Measurements from ENCODE around the gene EMX2. TPM values are rescaled to one million over a fixed set of nuclear protein-coding genes. Genes with fewer than 3 reads are reported as not detected.

The EMX2 gene
- total RNA-seq, 4 donors from 2014 or later: 0.25 to 0.28 TPM; not detected in 2

DNA sequence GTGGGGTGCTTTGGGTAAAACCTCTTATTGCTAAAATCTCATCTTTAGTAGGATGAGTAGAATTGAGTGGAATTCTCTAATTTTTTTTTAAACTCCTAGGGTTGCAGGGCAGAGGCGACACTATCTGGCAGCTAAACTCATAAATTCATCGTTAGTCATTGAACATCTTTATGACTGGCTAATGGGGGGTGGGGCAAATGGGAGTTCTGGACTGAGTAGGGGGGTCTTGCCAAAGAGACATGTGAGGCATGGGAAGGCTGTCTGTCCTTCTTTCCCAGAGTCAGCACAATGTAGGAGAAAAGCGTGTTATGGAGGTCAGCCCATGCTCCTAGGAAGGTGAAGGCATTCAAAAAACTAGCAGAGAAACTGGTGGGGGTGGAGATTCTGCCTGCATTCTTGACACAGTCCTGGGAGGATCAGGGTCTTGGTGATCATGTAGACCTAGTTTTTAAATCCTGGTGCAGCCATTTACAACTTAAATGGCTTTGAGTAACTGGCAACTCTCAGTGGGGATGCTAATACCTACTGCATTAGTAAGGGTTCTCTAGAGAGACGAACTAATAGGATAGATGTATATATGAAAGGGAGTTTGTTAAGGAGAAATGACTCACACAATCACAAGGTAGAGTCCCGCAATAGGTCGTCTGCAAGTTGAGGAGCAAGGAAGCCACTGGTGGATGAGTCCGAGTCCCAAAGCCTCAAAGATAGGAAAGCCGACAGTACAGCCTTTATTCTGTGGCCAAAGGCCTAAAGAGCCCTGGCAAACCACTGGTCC lies 47.7 kb downstream of the EMX2 start:
- ATAC-seq (ENCODE audit: low FRiP score) (no peak), DNase-seq (ENCODE audit: low spot score) (no peak)
- TF ChIP-seq CTCF (IDR thresholded peaks at IDR 0.05): no peak

DNA sequence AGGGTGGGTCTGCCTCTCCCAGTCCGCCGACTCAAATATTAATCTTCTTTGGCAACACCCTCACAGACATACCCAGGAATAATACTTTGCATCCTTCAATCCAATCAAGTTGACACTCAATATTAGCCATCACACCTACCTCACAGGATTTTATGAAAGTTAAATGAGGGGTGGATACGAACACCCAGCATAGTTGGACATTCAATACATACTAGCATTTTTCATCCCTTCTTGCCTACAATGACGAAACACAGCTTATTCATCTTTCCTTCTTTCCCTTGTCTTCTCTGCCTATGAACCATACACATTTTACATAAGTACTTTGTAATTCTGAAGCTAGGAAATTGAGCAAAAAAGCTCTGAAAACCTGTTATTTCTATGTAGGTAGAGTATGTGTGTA lies 48.5 kb downstream of the EMX2 start:
- ATAC-seq (ENCODE audit: low FRiP score) (no peak), DNase-seq (ENCODE audit: low spot score) (no peak)
- TF ChIP-seq CTCF (IDR thresholded peaks at IDR 0.05): no peak

DNA sequence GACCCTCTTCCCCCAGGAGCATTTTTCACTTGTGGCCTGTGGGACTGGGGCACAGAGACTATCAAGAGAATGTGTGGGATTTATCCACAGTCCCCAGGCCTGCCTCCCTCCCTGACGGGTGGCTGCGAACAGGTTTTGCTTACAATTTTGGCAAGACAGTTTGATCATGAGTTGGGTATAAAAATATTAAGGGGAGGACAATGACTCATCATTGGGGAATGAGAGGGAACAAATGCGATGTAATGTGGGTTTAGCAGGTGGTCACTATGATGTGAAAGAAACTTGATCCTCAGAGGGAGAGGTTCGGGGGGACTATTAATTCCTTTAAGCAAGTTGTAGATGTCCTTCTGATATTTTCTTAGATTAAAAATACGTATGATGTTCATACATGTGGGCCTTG lies 52.2 kb downstream of the EMX2 start:
- ATAC-seq (ENCODE audit: low FRiP score): no peak
- TF ChIP-seq CTCF (IDR thresholded peaks at IDR 0.05): no peak
- DNase-seq (ENCODE audit: low spot score): no peak

DNA sequence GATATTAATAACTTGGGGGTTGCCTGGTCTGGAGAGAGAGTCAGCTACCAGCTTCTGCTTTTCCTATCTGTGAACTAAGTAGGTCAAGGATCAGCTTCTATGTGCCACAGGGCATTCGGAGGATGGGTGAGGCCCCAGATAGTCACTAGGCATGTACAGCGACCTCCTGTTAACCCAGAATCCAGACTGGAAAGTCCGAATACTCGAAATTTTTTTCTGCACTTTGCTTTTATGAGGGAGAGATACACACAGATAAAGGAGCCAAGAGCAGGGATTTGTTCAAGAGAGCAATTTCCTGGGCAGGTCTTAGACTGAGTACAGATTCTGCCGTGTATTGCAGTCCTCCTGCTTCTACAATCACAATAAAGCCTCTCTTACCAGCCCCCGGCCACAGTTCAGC lies 54.2 kb downstream of the EMX2 start:
- no peak for TF ChIP-seq CTCF (IDR thresholded peaks at IDR 0.05)
- no peak for ATAC-seq (ENCODE audit: low FRiP score)
- DNase-seq (ENCODE audit: low spot score): no peak

GRCh38 chr10:117597216-117597615 lies 54.7 kb downstream of the EMX2 start:
- no peak for ATAC-seq (ENCODE audit: low FRiP score)
- TF ChIP-seq CTCF (IDR thresholded peaks at IDR 0.05): no peak

More at GRCh38 chr10:117597216-117597615, 54.7 kb downstream of the EMX2 start:
- no peak for DNase-seq (ENCODE audit: low spot score)

Other genes starting within 250 kb of the EMX2 start
- gene PDZD8, start 167.3 kb upstream of the EMX2 start, total RNA-seq: 10 to 100 TPM; 29.6 to 60.1 (median 42.4) TPM

Data from omental fat pad (tissue), 4 donors.